HG03354 (cell line): Measurements from ENCODE around the gene MASP1.
"Not testable (repeated sequence)": the region's sequence is repeated elsewhere in the genome, so short reads cannot be mapped to it uniquely, and the experiment has no call there.

Source experiments
- ATAC-seq: cut with Tn5 transposase; IDR thresholded peaks from one replicate; pipeline ENCODE4 v1.9.1; 2021; ENCODE audit warnings: mild to moderate bottlenecking; ENCODE audit not compliant: unreplicated experiment, poor library complexity, severe bottlenecking

MASP1 gene

DNA sequence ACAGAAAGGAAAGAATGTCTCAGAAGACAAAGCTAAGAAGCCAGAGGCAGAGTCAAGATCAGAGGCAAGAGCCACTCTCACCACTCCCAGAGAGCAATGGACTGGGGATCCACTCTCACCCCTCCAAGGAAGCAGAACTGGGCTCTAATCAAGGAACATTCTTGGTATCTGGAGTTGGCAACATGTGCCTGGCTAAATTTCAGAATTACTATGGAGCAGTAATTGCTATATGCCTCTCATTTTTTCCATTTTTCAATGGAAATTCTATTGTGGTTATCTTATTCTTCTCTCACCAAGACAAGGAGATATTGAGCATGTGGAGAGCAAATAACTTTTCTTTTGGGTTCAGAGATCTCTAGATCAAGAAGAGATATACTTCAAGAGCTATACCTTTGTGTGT, 22.1 kb downstream of the MASP1 start:
- no peak for ATAC-seq

DNA sequence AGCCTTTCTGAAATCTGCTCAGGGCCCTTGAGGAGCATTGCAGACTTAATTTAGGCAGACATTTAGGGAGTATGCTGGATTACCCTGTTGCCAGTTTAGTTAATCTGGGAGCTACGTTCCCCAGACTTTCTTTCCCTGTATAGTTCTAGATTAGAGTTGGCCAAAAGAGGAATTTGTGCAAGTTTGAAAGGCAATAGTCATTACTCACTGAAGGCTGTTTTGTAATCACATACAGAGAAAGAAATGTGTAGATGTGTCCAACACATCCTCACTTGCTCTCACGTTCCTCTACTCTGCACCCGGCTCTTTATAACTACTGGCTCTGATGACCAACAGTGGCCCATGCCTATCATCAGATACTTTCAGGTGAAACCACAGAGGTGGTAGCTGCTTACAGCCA, 24.2 kb downstream of the MASP1 start:
- no peak for ATAC-seq

DNA sequence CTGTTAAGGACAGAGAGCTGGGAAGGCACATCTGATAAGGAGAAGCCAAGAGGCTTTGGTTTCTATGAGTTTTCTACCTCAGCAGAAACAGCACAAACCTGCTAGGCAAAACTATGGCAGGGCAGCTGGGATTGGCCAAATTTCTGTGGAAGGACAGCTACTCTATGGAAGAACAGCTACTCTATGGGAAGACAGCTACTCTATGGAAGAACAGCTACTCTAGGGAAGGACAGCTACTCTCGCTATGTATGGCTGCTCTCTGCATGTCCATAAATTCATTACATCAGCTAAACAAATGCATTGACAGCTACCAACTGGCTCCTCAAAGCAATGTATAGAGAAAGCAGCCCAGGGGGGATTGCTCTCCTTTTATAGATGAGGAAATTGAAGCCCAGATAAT, 24.8 kb downstream of the MASP1 start:
- ATAC-seq = no peak

DNA sequence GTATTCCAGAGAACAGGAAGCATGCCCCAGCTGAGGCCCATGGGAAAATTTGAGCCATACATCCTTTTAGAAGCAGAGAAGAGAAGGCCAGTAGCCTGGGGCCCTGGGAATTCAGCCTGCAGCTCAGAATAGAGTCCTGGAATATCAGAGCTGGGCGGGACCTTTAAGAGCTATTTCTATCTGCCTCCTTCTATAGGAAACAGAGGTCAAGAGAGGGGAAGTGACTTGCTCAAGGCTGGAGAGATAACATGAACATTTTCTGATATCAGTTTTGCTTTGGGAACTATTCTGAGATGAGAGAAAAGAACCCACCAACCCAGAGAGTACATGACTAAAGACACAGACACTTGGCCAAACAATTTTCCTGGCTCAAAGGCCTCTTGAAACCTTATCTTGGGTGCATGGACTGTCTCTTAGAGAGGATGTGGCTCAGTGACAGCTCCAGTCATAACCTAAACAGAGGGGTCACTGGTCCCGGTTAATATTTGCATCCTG, 26.0 kb downstream of the MASP1 start:
- no peak for ATAC-seq

DNA sequence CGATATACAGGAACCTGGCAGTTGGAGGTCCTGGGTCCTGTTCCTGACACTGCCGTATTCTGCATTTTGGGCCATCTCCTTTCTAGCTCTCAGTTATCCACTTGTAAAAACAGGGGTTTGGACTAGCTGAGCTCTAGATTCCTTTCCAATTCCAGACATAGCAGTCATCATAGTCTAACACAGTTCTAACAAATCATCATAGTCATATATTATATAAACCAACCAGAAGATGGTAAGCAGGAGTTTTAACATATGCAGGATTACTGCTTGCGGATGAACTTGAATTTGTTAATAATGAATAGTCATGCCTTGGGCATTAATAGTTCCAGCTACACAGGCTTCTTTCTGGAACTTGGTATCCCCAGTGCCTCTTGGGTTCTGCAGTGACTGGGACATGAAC, 26.6 kb downstream of the MASP1 start:
- no peak for ATAC-seq

DNA sequence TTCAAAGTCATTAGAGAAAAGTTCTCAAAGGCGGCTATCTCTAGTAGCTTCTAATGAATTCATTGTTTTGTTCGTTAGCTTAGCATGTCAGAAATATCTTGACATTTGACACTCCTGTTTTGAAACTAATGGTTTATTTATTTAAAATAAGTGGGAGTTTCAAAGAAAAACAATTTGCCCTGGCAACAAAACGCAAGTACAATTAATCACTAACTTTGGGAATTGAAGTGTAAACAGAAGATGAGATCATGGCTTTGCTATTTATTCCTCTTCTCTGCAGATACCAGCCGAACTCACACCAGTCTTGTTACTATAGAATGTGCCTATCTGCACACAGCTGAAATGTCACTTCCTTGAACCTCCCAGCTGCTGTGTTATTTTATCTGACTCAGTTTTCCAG, 27.5 kb downstream of the MASP1 start:
- ATAC-seq = no peak

DNA sequence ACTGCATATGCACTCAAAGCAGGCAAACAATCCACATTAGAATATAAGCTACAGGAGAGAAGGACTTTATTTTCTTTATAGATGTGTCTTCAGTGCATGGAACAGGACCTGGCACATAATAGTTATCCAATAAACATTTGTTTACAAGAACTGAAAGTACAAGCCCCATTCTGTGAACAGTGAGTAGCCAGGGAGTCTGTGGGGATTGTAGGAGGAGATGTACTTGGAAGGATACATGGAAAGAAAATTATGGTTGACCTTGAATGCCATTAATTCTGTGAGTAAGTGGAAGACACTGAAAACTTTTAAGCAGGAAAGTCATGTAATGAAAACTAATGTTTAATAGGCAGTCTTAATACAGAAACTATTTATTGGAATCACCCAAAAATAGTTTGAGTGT, 28.3 kb downstream of the MASP1 start:
- no peak for ATAC-seq

DNA sequence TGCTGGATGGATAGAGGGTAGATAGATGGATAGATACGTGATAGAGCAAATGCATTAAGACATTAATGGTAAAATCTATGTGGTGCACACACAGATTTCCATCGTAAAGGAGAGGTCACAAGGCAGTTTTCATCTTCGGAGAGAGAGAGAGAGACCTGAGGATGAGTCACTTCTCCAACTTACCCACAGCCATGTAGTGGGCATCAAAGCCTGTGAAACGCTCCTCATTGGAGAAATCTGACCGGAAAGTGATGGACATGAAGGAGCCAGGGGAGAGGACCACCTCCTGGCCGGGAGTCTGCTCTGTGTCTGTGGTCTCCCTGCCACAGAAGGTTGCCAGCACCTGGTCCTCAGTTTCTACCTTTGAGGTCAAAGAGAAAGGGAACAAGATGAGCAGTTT, 29.2 kb downstream of the MASP1 start:
- no peak for ATAC-seq

DNA sequence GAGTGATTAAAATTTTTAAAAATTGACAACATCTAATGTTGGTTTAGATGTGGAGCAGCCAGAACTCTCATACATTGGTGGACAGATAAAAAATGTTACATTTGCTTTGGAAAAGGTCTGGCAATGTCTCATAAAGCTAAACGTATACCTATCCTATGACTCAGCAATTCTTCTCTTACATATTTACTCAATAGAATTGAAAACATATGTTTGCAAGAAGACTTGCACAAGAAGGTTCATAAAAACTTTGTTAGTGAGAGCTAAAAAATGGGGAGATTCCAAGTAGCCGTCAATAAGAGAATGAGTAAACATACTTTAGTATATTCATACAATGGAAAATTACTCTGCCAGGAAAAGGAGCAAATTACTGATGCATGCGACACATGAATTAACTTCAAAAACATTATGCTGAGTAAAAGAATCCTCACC, 30.0 kb downstream of the MASP1 start:
- ATAC-seq = no peak

DNA sequence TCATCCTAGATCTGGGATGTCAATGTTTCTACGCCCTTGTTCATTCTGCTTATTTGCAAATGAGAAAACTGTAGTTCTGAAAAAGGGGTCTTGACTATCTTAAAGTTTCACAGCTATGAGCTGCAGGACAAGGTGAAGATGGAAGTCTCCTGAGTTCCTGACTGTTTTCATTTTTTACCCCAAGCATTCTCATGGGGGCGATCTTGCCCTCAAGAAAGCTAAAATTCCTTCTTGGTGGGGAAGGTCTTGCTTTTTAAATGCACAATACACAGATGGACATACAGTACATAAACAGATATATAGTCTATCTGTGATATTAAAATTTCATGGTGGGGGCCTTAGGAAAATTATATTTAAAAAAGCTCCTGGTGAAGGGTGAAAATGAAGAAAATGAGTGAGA, 32.4 kb downstream of the MASP1 start:
- no peak for ATAC-seq

DNA sequence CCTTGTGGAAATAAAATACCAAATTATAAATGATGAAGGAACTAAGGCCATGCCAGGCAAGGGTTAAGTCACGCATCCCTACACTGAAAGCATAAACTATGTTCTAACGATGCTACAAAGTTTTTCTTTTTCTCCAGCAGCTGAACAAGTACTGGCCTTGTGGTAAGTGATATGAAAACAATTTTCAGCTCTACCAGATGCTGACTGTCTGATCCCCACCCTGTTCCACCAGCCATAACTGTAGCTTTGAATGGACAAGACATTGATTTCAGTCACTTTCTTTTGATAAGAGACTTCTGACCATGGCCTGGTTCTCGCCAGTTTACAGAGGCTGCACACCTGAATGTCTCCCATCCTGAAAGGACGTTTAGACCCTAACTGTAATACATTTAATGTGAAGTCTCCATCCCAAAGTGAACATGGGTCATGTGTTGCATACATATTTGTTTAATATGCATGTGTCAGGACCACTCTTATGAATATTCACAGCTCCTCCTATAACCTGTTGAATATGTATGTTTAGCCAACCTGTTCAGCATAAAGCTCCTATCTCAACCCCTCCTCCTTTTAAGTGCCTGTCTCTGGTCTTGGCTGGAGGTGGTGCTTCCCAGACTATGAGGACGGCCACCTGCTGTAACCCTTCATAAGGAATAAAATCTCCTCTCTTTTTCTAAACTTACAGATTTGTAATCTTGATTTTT, 33.4 kb downstream of the MASP1 start:
- no peak for ATAC-seq

DNA sequence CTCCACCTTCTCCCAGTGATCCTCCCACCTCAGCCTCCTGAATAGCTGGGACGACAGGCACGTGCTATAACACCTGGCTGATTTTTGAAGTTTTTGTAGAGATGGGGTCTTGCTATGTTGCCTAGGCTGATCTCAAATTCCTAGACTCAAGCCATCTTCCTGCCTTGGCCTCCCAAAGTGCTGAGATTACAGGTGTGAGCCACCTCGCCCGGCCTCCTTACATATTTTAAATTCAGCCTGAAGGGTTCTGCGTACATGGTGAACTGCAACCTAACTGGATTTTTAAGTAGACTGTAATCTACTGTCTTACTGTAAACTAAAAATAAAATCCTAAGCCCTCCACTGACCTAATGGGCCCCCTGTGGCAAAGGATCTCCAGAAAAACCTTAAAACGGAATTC, 34.1 kb downstream of the MASP1 start:
- no peak for ATAC-seq

DNA sequence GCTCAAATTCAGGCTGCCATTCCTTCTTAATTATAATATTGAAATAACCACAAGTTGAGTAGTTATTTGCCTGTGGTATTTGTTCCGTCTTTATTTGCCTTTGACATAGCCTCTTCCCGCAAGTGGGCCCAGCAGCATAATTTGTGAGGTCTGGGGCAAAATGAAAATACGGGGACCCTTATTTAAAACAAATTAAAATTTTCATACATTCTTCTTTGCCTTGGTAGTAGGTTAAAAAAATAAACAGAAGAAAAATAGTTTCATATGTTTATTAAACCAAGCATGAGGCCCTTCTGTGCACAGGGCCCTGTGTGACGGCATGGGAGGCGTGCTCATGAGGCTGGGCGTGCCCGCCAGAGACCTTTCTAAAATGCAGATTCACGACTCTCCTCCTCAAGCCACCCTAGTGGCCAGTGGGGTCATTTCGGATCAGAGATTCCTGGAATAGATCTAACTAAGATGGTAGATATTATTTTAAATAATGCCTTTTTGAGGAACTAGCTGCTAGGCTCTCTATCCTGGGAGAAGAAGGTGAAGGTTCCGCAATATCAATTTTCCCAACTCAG, 35.4 kb downstream of the MASP1 start:
- no peak for ATAC-seq

DNA sequence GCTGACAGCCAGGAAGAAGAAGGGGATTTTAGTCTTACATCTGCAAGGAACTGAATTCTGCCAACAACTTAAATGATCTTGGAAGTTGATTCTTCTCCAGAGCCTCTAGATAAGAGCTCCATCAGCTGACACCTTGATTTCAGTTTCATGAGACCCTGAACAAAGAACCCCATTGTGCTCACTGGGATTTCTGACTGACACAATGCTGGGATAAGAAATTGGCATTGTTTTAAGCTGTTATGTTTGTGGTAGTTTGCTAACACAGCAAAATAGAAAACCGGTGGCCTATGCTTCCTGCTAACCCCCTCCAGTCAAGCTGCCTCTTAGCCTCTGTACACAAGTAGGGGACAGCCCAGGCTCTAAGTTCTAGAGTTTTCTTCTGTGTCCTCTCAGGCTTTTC, 36.2 kb downstream of the MASP1 start:
- ATAC-seq = no peak

DNA sequence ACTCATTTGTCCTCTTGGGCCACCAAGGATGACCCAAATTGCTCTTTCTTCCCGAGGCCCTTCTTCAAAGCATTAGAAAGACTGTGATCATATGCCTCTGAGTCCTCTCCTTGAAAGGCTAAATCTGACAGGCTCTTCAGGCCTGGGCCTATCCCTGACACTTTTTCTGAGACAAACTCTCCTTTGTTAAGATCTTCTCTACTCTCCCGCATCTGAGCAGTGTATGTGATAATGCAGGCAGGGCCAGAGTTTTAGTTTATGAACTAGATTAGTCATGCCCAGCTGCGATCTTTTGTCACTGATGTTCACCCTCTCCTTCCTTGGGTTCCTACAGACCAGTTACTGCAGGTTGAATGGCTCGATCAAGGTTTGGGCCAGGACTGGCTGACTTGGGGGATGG, 39.2 kb downstream of the MASP1 start:
- ATAC-seq = no peak

DNA sequence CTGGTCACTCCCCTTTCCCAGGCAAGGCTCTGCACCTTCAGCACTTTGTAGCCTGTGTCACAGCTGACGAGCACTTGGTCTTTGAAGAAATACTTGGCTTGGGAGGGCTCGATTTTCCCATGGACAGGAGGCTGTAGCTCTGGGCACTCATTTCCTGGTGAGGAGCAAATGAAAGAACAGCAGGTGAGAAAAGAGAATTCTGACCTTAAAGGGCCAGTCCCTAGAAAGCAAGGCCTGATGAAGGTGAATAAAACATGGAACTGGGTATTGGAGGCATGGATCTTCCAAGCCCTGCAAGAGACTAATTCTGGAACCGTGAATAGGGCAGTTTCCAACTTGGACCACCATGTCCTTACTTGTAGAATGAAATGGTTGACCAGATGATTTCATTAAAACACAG, 39.9 kb downstream of the MASP1 start:
- no peak for ATAC-seq

DNA sequence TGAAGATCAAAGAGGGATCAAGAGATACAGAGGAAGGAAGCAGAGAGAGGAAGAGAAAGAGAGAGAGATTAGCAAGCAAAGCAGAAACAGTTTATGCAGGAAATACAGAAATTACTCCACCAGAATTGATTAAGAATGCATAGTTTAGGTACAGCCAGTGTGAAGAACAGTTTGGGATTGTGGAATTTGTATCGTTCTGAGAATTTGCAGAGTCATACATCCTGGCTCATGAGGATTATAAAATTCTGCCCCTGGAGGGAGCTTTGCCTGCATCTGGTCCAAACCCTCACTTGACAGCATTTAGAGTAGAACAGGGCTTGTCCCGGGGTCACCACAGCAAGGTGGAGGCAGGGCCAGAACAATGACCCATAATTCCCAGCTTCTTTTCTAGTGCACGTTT, 44.1 kb downstream of the MASP1 start:
- no peak for ATAC-seq

DNA sequence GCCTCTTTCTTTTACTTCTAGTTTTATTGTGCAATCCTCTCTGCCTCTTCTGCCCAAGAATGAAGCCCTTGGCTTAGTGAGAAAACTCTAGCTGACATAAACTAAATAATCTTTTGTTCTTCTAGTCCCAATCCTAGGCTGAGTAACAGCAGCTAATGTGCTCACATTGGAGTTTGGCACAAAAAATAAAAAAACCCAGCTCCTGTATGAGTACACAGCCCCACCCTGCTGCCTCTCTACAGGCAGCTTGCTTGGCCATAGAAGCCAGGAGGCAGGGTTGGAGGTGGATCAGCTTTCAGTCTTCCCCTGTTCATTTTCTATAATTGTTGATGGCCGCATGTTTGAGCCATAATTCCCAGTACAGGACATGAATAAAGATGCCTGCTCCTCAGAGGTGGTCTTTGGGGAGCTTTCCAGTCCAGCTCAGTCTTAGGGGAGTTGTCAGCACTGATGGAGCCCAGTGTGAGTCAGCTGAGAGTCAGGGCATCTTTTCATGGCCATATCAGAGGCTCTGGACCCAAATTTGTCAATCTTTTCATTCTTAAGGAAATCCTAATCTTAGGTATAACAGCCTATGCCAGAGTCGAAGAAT, 47.5 kb downstream of the MASP1 start:
- no peak for ATAC-seq

DNA sequence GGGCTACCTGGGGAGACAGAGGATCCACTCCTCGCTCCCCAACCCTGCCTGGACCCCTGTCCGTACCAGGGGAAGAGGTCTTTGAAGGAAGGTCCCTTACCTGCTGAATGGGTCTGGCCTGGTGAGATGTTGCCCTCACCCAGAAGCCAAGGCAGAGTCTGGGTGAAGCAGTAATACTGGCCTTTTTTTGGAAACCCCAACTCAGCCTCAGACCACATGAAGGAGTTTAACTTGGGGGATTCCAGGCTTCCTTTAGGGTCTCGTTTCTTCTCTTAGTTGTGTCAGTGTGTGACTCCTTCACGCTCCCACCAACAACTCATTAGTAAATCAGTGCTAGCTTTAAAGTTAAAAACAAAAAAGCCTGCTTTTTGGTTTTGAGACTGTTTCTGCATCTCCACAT, 48.6 kb downstream of the MASP1 start:
- ATAC-seq = no peak

DNA sequence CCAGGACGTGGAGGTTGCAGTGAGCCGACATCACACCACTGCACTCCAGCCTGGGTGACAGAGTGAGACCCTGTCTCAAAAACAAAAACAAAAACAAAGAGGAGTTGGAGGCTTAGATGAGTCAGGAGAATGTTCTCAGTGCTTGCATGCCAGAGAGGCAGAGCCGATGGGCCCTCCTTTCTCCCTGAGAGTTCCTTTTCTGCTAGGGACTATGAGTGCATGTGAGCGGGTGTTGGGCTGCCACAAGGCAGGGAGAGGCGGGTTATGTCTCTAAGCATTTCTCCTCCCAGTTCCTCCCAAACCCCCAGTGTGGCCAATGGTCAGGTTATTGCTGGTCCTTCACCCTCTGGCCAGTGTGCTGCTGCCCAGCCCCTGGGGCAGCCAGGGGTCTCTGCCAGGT, 49.1 kb downstream of the MASP1 start:
- ATAC-seq = no peak

DNA sequence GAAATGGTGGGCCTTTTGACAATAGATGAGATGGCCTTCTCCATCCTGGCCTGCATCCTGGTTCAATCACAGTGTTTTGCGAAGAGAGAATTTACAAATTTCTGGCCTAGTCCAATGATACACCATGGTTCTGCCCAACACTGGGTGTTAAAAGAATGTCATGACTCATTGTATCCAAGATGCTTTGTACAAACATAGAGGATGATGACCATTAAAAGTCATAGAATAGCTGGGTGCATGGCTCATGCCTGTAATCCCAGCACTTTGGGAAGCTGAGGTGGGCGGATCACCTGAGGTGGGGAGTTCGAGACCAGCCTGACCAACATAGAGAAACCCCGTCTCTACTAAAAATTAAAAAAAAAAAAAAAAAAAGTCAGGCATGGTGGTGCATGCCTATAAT, 52.7 kb downstream of the MASP1 start:
- not testable (repeated sequence) for ATAC-seq
